Tibial nerve (tissue), 3 donors: Measurements from ENCODE around the gene URGCP.

ENCODE experiments used
- POLR2A ChIP-seq, 2 donors: fragments of 450-650 bp; IDR thresholded peaks; one replicate each; pipeline ENCODE4 v1.6.1; 2017; ENCODE audit warnings: antibody characterized with exemption in 2 of 2, mild to moderate bottlenecking in 2 of 2, moderate library complexity in 2 of 2
- TF ChIP-seq, protein P1 (sequence below), 5 experiments: fragments of 200-600 bp in 3 of 5; fragments of 450-650 bp in 2 of 5; sonication (generic) in 3 of 5; IDR thresholded peaks; one replicate each; pipeline ENCODE4 v1.5.1; 2016 to 2019; ENCODE audit warnings: antibody characterized with exemption in 5 of 5, mild to moderate bottlenecking in 3 of 5, moderate library complexity in 2 of 5

GRCh38 chr7:43872406-43873110 lies 33.8 kb downstream of the URGCP start:
- TF ChIP-seq, protein P1, sequence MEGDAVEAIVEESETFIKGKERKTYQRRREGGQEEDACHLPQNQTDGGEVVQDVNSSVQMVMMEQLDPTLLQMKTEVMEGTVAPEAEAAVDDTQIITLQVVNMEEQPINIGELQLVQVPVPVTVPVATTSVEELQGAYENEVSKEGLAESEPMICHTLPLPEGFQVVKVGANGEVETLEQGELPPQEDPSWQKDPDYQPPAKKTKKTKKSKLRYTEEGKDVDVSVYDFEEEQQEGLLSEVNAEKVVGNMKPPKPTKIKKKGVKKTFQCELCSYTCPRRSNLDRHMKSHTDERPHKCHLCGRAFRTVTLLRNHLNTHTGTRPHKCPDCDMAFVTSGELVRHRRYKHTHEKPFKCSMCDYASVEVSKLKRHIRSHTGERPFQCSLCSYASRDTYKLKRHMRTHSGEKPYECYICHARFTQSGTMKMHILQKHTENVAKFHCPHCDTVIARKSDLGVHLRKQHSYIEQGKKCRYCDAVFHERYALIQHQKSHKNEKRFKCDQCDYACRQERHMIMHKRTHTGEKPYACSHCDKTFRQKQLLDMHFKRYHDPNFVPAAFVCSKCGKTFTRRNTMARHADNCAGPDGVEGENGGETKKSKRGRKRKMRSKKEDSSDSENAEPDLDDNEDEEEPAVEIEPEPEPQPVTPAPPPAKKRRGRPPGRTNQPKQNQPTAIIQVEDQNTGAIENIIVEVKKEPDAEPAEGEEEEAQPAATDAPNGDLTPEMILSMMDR (IDR thresholded peaks at IDR 0.05): no peak
- TF ChIP-seq POLR2A (IDR thresholded peaks at IDR 0.05): no peak
